HG03159 (cell line): Measurements from ENCODE around the gene DDX4.

ENCODE experiments used
- ATAC-seq: cut with Tn5 transposase; IDR thresholded peaks from one replicate; pipeline ENCODE4 v1.9.1; 2021; ENCODE audit warnings: mild to moderate bottlenecking, moderate library complexity; ENCODE audit not compliant: unreplicated experiment

Gene DDX4

GRCh38 chr5:55864606-55865541 is 127.0 kb downstream of the DDX4 start:
- ATAC-seq, result no peak

- no peak for ATAC-seq
Measured at GRCh38 chr5:55865831-55866230, 128.0 kb downstream of the DDX4 start.

DNA sequence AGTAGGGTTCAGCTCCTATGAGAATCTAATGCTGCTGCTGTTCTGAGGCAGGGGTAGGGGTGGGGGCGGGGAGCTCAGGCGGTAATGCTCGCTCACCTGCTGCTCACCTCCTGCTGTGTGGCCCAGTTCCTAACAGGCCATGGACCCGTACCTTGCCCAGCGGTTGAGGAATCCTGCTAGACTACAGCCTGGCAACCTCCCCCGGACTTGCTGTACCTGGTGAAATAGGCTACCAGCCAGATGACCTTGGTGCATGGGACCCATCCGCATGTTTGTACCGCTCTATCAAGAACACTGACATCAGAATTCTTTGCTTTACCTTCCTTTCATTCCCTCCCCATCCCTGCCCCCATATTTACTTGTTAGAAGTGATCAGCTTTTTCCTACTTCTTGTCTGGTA is 128.6 kb downstream of the DDX4 start:
- no peak for ATAC-seq
